GM18868 (cell line): Measurements from ENCODE around the gene KIFC3.
A peak's percentile ranks its signal among the peaks of the same experiment; 100 is the strongest.
"Not testable (repeated sequence)": the region's sequence is repeated elsewhere in the genome, so short reads cannot be mapped to it uniquely, and the experiment has no call there.

Source experiments
- ATAC-seq: cut with Tn5 transposase; IDR thresholded peaks from one replicate; pipeline ENCODE4 v1.9.1; 2021; ENCODE audit warnings: mild to moderate bottlenecking, moderate library complexity; ENCODE audit not compliant: unreplicated experiment

The KIFC3 gene

DNA sequence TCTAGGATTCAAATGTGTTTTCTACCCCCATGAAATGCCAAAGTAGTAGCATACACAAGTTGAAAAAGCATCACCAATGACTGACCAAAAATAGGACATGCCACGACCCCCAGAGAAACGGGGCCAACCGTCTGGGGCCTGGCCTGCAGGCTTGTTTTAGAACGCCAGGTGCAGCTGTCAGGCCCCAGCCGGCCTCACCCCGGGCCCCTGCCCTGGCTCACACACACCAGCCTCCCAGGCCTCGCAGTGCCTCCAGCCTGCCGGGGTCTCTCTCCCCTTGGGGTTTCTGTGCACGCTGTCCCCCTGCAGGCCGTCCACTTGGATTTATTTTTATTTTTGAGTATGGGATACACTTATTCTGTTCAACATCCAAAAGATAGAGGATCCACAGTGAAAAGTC lies 58.8 kb downstream of the KIFC3 start:
- ATAC-seq, result no peak

DNA sequence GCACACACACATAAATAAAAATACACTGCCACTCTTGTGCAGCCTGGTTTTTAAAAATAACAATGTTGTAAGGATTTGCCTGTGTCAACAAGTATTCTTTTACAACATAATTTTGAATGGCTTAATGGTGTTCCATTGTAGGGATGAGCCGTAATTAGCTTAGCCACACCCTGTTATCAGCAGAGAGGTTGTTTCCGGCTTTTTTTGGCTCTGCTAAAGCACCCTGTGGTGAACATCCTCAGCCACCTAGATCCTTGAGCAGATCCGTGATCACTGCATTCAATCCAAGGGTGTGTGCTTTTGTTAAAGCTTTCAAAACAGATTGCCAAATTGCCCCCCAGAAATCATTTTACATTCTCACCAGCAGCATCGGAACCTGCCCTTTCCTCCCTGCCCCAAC lies 59.7 kb downstream of the KIFC3 start:
- ATAC-seq, result no peak

DNA sequence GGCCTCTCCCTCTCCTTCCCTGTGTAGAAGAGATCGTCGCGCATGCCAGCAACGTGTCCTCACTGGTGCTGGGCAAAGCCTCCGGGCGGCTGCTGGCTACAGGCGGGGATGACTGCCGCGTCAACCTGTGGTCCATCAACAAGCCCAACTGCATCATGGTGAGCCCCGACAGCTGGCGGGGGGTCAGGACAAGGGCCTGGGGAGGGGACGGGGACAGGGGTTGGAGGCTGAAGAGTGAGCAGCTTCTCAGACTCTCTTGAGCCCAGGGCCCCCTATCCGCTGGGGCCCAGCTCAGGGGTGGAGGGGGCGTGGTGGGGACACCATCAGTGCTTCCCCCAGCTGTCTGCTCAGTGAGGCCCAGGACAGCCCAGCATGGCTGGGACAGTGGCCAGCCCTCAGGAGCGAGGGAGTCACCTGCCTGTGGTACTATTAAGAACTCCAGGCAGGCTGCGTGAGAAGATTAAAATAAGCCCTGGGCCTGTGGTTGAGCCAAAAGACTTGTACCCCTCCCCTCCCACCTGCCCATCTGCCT lies 60.6 kb downstream of the KIFC3 start:
- ATAC-seq, result no peak

DNA sequence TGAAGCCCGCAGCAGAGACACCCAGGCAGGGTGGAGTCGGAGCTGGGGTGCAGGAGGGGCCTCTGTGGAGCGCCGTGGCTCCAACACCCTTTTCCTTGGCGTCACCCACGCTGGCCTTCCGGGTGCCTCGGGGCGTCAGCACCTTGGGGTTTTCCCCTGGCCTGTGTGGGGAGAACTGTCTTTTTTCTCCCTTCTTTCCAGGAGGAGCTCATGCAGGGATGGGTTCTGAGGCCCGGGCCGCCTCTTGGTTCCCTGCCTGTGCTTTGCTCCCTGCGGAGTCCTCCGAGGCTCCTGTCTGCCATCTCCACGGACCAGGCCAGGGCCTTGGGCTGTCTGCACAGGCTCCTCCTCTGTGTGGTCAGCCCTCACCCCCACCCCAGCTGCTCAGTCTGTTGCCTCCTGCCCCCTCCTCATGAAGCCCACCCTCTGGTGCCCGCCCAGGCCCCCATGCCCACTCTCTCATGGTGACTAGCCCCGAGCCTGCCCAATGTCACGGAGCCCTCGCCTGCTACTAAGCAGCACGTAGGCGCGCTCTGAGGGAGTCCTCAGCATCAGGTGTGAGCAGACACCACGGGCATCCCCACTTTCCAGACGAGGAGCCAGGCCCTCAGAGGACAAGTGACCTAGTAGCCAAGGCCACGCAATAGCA lies 61.7 kb downstream of the KIFC3 start:
- no peak for ATAC-seq

DNA sequence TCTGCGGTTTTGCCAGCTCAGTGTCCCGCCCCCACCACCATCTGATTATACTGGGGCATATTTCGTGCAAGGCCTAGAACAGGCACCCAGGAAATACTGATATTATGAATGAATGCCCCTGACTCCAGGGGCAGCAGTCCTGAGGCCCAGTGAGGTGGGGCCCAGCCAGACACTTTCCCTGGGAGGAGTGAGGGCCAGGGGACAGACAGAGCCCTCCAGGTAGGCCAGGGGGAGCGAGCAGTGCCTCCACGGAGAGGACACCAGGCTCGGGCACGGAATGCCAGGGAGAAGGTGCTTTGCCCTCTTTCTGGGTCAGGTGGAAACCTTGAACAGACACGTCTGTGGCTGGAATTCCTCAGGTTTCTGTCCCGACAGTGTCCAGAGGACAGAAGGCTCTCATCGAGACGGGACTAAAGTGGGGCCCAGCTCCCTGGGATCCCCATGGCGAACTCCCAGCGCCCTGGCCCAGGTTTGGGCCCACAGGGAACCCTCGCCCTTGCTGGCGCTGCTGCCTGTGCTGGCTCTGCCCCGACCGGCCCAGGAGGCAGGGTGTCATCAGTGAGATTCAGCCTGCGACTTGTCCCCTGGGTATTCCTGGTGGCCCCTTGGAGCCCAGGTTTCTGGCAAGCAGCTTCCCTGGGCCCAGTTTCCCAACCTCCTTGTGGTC lies 62.4 kb downstream of the KIFC3 start:
- ATAC-seq, result no peak

GRCh38 chr16:57738844-57739243 lies 63.4 kb downstream of the KIFC3 start:
- ATAC-seq, result no peak

GRCh38 chr16:57736419-57737351 lies 65.6 kb downstream of the KIFC3 start:
- ATAC-seq, result no peak

GRCh38 chr16:57735755-57736418 lies 66.4 kb downstream of the KIFC3 start, which contains the start of gene KATNB1:
TSS of gene KATNB1 (plus strand) at chr16:57735770. CDS start at chr16:57737244, 1,474 bp downstream.
- ATAC-seq, result no peak

DNA sequence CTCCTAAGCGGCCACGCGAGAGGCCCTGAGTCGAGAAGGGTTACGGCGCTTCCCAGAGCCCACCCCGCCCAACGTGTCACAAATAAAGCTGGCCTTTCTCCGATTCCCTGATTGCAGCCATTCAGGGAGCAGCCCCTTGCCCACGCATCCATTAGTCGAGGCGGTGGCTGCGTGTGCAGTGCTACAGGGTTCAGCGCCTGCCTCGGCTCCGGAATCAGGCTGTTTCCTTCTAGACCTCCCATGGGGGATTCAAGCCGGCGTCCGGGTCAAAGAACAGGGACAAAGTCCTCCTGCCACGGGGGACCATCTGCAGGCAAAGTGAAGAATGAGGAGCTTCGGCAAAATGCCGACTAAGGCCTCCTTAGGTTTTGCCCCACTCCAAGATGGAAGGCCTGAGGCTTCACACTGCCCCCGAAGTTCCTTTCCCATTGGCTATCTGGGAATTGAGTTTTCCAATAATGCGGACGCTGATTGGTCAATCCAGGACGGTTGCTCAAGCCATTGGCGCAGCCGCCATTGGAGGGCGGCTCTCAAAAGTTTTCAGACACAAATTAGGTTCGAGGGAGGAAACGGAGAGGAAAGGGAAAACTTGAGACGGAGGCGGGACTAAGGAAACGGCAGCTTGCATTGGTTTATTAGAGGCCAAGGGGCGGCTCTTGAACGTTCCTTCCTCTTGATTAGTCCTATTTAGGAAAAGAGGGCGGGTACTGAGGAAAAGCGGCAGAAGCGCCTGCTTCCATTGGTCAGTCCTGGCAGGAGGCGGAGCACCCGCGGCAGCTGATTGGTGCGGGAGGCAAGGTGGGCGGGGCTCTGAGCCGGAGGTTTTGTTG lies 67.2 kb downstream of the KIFC3 start:
- peak; percentile 84 for ATAC-seq

DNA sequence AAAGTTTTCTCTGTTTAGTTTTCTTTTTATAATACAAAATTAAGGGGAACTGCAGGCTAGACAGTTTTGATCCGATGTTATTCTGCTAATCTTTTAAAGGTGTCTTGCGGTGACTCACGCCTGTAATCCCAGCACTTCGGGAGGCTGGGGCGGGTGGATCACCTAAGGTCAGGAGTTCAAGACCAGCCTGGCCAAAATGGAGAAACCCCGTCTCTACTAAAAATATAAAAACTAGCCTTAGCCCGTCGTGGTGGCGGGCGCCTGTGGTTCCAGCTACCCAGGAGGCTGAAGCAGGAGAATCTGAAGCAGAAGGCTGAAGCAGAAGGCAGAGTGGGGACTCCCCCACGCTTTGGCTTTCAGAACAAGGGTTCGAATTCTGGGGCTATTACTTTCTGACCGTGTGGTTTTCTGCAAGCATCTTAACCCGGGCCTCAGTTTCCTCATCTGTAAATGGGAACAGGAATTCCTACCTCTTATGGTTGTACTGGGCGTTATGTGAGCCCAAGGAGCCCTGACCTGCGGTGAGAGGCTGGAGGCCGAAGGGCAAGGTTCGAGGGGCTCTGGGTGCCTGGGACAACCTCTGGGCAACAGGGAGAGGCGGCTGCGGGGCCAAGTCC lies 67.9 kb downstream of the KIFC3 start:
- ATAC-seq, result no peak

DNA sequence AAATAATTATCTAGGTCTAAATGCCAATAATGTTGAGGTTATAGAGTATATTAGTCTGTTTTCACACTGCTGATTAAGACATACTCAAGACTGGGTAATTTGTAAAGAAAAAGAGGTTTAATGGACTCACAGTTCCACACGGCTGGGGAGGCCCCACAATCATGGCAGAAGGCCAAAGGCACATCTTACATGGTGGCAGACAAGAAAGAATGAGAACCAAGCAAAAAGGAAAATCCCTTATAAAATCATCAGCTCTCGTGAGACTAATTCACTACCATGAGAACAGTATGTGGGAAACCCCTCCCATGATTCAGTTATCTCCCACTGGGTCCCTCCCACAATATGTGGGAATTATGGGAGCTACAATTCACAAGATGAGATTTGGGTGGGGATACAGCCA lies 69.6 kb downstream of the KIFC3 start:
- no peak for ATAC-seq

- ATAC-seq, result no peak
Observed at GRCh38 chr16:57732037-57732436, 70.3 kb downstream of the KIFC3 start.

- no peak for ATAC-seq
Observed at GRCh38 chr16:57730771-57731730, 71.2 kb downstream of the KIFC3 start.

- not testable (repeated sequence) for ATAC-seq
Observed at GRCh38 chr16:57729852-57730251, 72.4 kb downstream of the KIFC3 start.

DNA sequence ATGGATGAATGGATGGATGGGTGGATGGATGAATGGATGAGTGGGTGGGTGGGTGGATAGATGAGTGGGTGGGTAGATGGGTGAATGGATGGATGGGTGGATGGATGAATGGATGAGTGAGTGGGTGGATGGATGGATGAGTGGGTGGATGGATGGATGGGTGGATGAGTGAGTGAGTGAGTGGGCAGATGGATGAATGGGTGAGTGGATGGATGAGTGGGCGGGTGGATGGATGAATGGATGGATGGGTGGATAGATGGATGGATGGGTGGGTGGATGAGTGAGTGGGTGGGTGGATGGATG lies 73.2 kb downstream of the KIFC3 start:
- no peak for ATAC-seq

DNA sequence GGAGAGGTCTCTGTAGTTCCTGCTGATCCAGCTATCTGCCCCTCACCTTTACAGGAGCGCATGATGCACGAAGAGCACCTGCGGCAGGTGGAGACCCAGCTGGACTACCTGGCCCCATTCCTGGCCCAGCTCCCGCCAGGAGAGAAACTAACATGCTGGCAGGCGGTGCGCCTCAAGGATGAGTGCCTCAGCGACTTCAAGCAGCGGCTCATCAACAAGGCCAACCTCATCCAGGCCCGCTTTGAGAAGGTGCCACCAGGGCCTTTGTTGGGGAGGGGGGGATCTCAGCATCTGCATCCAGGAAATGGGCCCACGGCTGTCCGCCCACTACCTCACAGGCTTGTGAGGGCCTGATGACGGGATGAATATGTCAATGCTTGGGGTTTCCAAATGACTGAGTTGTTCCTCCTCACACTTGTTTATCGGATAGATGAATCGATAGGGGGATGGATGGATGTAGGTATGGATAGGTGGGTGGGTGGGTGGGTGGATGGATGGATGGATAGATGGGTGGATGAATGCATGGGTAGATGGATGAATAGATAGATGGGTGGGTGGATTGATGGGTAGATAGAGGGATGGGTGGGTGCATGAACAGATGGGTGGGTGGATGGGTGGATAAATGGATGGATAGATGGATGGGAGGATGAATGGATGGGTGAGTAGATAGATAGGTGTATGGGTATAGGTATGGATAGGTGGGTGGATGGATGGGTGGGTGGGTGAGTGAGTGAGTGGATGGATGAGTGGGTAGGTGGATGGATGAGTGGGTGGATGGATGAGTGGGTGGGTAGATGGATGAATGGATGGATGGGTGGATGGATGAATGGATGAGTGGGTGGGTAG lies 73.7 kb downstream of the KIFC3 start:
- ATAC-seq, result no peak

GRCh38 chr16:57727610-57728009 lies 74.7 kb downstream of the KIFC3 start:
- ATAC-seq, result no peak
